Neutrophil (primary cell): Measurements from ENCODE around the gene ASB7.

Experiments used
- H3K27ac ChIP-seq: fragments of 200-600 bp; sonication (generic); 2 replicates; pipeline ENCODE4 v1.5.1; 2016; ENCODE audit warnings: mild to moderate bottlenecking, moderate library complexity
- H3K27me3 ChIP-seq: fragments of 200-600 bp; sonication (generic); 2 replicates; pipeline ENCODE4 v1.6.0; 2016; ENCODE audit warnings: mild to moderate bottlenecking
- H3K36me3 ChIP-seq: fragments of 200-600 bp; sonication (generic); 2 replicates; pipeline ENCODE4 v1.5.1; 2017
- H3K4me1 ChIP-seq, 2 experiments: fragments of 200-600 bp in 1 of 2; sonication (generic) in 1 of 2; 1 replicate in 1 of 2; 2 replicates in 1 of 2; pipeline versions ENCODE4 v1.5.1 to v1.6.1; 2013 to 2016; ENCODE audit warnings: low read depth in 1 of 2, low read length in 1 of 2, mild to moderate bottlenecking in 1 of 2, moderate library complexity in 1 of 2; ENCODE audit not compliant: control insufficient read depth in 1 of 2, insufficient read depth in 1 of 2
- H3K4me3 ChIP-seq, 2 experiments: fragments of 200-600 bp in 1 of 2; sonication (generic) in 1 of 2; 1 replicate in 1 of 2; 2 replicates in 1 of 2; pipeline ENCODE4 v1.5.1; 2013 to 2016; ENCODE audit warnings: low read depth in 1 of 2, low read length in 1 of 2, mild to moderate bottlenecking in 1 of 2, moderate library complexity in 1 of 2
- H3K9me3 ChIP-seq: fragments of 200-600 bp; sonication (generic); 2 replicates; pipeline ENCODE4 v1.5.1; 2016
- TF ChIP-seq, protein P1 (sequence below): fragments of 200-600 bp; sonication (generic); IDR thresholded peaks from 2 replicates; pipeline ENCODE4 v1.5.1; 2016; ENCODE audit warnings: antibody characterized with exemption

ASB7 gene

DNA sequence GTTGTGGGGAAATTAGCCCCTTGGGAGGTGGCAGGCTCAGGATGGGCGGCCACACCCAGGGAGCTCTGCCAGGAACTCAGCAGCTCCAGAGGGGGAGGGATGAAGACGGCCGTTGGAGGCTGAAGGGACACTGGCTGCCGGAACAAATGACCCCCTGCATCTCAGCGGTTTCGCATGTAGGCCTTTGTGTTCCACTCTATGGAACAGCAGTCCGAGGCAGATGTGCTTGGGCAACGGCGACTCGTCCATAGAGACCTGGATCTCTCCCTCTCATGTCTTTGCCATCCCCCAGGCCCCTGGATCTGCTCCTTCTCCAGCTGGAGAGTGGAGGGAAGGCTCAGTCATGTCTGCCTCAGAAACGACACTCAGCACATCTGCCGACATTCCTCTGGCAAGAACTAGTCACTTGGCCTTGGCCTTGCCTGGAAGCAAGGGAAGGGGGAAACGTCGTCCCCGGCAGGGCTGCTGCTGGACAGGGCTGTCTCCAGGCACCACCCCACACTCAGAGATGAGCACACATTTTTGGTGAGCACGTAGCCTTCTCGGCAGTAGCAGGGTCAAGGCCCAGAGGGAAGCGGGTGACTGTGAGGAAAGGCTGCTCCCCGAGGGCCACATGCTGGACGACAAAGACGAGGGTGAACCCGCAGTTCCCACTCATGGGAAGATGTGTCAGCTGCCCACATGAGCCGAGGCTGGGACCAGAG, 83.8 kb downstream of the ASB7 start:
- peaks cover 33% of the 10 kb centered on the region for H3K27me3 ChIP-seq
- no peaks in the 10 kb centered on the region for H3K36me3 ChIP-seq
- peaks cover 17 to 18% of the 10 kb centered on the region in 2 experiments for H3K4me1 ChIP-seq
- TF ChIP-seq, protein P1, sequence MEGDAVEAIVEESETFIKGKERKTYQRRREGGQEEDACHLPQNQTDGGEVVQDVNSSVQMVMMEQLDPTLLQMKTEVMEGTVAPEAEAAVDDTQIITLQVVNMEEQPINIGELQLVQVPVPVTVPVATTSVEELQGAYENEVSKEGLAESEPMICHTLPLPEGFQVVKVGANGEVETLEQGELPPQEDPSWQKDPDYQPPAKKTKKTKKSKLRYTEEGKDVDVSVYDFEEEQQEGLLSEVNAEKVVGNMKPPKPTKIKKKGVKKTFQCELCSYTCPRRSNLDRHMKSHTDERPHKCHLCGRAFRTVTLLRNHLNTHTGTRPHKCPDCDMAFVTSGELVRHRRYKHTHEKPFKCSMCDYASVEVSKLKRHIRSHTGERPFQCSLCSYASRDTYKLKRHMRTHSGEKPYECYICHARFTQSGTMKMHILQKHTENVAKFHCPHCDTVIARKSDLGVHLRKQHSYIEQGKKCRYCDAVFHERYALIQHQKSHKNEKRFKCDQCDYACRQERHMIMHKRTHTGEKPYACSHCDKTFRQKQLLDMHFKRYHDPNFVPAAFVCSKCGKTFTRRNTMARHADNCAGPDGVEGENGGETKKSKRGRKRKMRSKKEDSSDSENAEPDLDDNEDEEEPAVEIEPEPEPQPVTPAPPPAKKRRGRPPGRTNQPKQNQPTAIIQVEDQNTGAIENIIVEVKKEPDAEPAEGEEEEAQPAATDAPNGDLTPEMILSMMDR, result no peak
- no peak overlapping the region for H3K27ac ChIP-seq
- H3K9me3 ChIP-seq, result no peaks in the 10 kb centered on the region
- H3K4me3 ChIP-seq, result no peak overlapping the region

DNA sequence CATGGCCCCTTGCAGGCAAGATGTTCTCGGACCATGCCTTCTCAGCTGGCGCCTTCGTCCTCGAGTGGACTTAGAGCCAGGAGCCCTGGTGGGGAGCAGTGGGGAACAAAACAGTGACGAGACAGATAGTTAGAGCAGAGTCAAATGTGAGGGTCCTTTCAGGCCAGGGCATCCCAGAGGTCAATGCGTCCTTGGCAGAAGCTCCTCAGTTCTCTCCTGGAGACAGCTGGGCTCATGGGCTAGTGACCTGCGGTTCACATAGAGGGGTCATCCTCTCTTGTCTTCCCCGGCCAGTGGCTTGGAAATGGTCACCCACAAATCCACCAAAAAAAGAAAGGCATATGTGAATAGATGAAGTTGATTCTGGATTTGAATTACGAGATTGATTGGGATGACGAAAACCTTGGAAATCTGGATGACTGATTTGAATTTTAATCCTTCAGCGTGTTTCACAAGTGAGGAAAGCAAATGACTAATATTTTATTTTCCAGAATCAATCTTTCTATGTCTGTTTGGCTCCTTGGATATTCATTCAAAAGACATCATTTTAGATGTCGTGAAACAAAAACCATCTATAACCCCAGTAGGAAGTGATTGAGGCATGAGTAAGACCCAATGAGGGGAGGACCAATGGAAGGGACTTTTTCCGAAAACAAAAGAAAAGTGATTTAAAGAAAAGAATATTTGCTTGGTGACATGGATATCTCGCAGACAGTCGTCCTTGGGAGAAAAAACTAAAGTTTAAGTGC, 84.5 kb downstream of the ASB7 start:
- TF ChIP-seq, protein P1, result no peak
- no peak overlapping the region for H3K27ac ChIP-seq
- peaks cover 9 to 11% of the 10 kb centered on the region in 2 experiments for H3K4me1 ChIP-seq
- no peaks in the 10 kb centered on the region for H3K9me3 ChIP-seq
- no peaks in the 10 kb centered on the region for H3K36me3 ChIP-seq
- peaks cover 41% of the 10 kb centered on the region for H3K27me3 ChIP-seq
- no peak overlapping the region for H3K4me3 ChIP-seq

DNA sequence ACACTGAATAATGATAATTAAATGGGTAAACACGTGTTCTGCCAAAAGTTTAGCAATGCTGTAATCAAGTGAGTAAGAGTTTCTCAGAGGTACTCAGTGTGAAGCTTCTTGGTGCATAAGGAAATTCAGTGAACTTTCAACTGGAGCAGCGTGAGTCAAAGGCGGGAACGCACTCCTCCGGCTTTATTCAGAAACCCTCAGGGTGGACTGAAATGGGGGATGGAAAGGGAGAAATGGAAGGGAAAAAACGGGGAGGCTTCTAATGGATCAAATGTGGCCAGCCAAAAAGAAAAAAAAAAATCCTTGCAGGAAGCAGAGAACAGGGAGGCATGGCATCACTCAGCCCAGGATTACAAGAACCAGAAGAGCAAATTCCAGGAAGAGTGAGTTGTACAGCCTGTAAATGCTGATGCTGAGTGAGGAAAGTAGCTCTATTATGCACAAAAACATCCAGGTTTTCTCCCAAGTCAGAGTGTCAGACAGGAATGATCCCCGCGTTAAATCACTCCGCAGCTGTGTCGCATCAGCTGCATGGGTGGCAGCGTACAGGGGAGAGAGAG, 85.3 kb downstream of the ASB7 start:
- TF ChIP-seq, protein P1, result no peak
- Histone ChIP-seq H3K27me3 (peaks cover 42% of the 10 kb centered on the region), H3K36me3 (no peaks in the 10 kb centered on the region), H3K4me3 (no peak overlapping the region), H3K4me1 (peaks cover 3 to 5% of the 10 kb centered on the region in 2 experiments), H3K27ac (no peak overlapping the region), H3K9me3 (no peaks in the 10 kb centered on the region)

DNA sequence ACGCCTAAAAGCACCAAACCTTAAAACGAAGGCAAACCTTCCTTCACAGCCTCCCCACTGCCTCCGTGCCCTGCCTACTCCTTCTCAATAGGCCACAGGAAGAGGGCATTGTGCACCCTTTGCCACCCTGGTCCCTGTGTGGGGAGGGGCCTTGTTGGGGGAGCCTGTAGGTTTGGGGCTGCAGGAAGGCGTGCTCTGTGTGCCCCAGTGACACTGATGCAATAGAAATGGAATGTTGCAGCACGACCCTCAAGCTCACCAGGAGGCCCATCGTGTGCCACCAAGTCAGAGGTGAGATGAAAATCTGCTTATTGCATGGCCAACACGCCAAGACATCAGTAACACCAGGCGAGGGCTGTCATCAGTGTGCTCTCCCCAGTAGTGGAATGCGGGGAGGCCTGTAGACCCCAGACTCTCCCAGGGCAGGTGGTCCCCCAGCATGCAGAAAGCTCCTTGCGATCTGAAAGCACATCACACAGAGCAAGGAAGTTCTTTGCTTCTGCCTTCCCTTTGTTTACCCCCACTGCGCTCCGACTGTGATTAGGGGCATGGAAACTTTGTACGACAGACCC, 86.2 kb downstream of the ASB7 start:
- no peaks in the 10 kb centered on the region for H3K4me1 ChIP-seq
- no peak overlapping the region for H3K4me3 ChIP-seq
- TF ChIP-seq, protein P1, result no peak
- no peaks in the 10 kb centered on the region for H3K9me3 ChIP-seq
- no peak overlapping the region for H3K27ac ChIP-seq
- no peaks in the 10 kb centered on the region for H3K36me3 ChIP-seq
- peaks cover 47% of the 10 kb centered on the region for H3K27me3 ChIP-seq

DNA sequence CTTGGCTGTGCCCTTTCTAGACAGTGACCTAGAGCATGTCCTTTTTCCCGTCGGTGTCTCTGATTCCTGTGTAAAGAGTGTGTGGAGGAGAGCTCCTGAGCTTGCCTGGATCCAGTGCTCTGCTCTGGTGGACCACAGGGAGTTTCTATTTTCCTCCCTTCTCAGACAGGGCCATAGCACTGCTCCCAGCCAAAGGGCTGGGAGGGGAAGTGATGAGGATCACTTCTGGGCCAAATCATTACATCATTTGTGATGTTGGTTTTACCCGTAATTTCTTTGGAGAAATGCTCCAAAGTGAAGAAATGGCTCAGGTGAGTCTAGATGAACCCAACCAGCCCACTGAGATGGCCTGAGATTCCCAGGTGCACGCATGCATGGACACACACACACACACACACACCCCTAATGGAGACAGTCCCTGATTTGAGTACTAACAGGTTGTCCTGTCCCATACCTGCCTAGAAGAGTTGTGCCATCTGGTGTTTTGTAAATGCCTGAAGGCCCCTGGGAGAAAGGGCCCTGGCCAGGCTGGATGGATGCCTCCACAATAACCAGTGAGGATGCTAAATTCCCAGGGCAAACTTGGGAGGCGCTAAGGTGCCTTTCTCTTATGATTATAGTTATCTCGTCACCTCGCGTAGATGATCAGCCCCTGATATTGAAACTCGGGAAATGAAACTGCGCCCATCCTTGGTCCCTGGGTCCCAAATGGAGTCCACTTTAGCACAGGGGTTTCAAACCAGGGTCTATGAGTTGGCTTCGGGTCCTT, 86.9 kb downstream of the ASB7 start:
- Histone ChIP-seq H3K9me3 (no peaks in the 10 kb centered on the region), H3K4me3 (no peak overlapping the region), H3K36me3 (no peaks in the 10 kb centered on the region), H3K27me3 (peaks cover 54% of the 10 kb centered on the region), H3K27ac (no peak overlapping the region), H3K4me1 (no peaks in the 10 kb centered on the region)
- TF ChIP-seq, protein P1, result no peak
